GM21528 (cell line): ENCODE data around the gene CDC14B.
"Not testable (repeated sequence)": the region's sequence is repeated elsewhere in the genome, so short reads cannot be mapped to it uniquely, and the experiment has no call there.

Source experiments
- ATAC-seq: cut with Tn5 transposase; IDR thresholded peaks from one replicate; pipeline ENCODE4 v1.9.1; 2021; ENCODE audit warnings: mild to moderate bottlenecking, moderate library complexity; ENCODE audit not compliant: unreplicated experiment, low FRiP score

The CDC14B gene

DNA sequence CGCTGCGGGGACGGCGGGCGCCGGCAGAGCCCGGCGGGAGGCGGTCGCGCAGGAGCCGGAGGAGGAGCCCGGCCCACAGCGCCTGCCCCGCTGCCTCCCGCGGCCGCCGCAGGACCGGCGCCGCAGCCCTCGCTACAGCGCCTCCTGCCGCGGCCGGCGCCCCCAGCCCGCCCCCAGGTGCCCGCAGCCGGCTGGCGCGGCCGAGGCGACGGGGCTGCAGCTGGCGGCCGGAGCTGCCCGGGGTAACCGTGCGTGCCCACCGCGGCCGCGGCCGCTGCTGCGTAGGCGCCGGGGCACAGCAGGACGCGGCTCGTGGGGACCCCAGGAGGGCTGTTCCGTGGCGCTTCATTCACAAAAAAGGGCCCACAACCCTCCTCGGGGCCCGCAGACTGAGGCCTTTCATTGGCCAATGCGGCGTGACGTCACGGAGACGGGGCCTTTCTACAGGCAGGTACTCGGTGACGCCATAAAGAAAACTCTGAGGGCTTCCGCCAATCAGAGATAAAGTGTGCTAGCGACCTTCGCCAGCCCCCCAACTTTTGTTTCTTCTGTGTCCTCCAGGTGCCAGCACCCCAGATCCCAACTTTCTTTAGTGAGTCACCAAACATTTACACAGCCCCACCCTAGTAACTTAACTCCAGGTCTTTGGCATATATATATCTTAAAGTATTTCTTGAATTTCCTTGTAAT is at the start of gene CDC14B:
TSS of gene CDC14B (minus strand) at position 353 of the 690 bp plus-strand sequence. CDS start 465 bp downstream, outside the sequence.
- no peak for ATAC-seq

DNA sequence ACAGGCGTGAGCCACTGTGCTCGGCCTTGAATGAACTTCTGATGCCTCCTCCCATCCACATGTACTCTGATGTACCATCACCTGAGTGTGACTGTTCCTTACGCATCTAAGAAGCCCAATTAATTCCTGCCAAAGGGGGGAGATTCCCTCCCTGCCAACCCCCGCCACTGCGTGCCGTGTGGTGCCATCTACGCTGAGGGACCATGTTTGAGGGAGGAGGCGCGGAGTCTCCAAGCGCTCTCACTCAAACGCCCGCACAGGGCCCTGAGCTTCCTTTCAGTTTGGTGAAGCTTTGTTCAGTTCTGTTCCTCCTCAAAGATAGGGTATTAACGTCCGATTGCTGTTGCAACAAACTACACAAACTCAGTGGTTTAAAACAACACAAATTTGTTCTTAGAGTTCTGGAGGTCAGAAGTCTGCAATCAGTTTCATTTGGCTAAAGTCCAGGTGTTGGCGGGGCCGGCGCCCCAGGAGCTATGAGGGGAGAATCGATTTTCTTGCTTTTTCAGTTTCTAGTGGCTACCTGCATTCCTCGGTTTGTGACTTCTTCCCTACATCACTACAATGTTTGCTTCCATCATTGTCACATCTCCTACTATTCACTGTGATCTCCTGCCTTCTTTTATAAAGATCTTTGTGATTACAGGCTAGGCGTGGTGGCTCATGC is 49.4 kb upstream of the CDC14B start:
- no peak for ATAC-seq

- ATAC-seq = no peak
Observed at GRCh38 chr9:96667363-96667728, 47.7 kb upstream of the CDC14B start.

- not testable (repeated sequence) for ATAC-seq
Observed at GRCh38 chr9:96666653-96667362, 47.2 kb upstream of the CDC14B start.

DNA sequence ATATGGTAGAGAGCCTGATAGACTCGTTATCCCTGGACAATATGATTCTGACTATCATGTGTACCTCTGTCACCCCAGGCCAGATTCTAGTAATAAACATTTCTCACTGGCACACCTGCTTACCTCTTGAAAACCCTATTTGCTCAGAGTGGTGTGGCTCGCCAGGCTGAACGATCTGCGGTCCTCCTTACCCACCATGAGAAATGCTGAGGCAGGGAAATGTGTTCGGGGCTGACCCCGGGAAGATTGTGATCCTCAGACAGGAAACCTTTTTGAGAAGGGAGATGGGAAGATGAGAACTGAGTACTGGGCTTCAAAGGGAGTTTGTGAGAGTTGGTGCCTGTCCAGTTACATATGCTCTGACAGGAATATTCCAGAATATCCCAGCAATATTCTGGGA is 46.1 kb upstream of the CDC14B start:
- ATAC-seq = no peak

DNA sequence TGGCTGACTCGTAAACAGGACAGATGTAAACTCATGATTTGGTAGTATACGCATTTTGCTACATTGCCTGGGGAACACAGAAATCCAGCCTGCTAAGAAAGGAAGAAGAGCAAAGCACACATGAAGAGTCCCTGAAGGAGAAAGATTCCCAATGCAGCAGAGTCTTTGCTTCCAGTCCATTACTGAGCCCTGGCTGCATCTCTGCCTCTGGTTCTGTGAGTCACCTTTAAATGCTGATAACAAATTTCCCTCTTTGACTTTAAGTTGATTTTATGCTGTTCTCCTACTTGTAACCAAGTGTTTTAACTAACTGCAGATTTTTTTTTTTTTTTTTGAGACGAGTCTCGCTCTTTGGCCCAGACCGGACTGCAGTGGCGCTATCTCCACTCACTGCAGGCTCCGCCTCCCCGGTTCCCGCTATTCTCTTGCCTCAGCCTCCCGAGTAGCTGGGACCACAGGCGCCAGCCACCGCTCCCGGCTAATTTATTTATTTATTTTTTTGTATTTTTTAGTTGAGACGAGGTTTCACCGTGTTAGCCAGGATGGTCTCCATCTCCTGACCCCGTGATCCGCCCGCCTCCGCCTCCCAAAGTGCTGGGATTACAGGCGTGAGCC is 44.0 kb upstream of the CDC14B start:
- ATAC-seq = no peak

- no peak for ATAC-seq
Observed at GRCh38 chr9:96661711-96662110, 42.1 kb upstream of the CDC14B start.

DNA sequence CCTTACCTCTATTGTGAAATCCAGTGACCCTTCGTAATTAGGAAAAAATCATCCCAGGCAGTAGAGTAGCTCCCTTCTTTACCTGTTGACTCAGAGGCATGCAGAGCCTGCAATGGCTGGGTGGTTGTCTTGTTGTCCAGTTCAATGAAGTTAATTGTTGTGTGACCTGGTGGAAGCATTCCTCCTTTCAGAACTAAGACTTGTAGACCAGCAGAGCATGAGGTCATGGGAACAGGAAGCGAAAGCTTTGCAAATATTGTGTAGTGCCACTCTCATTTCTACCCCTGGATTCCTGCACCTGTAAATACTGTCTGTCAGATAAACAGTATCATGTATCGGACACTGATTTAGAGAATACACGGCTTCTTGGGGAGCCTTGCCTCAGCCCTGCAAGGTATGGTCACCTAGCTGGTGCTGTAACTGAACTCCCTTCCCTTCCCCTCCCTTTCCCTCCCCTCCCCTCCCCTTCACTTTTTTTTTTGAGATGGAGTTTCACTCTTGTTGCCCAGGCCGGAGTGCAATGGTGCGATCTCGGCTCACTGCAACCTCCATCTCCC is 41.1 kb upstream of the CDC14B start:
- ATAC-seq = no peak

- ATAC-seq = peak; percentile 56
Observed at GRCh38 chr9:96655198-96655851, 35.7 kb upstream of the CDC14B start, which contains the start of gene PRXL2C. TSS of gene PRXL2C (minus strand) at chr9:96655317. CDS start at chr9:96655281, 36 bp downstream.

DNA sequence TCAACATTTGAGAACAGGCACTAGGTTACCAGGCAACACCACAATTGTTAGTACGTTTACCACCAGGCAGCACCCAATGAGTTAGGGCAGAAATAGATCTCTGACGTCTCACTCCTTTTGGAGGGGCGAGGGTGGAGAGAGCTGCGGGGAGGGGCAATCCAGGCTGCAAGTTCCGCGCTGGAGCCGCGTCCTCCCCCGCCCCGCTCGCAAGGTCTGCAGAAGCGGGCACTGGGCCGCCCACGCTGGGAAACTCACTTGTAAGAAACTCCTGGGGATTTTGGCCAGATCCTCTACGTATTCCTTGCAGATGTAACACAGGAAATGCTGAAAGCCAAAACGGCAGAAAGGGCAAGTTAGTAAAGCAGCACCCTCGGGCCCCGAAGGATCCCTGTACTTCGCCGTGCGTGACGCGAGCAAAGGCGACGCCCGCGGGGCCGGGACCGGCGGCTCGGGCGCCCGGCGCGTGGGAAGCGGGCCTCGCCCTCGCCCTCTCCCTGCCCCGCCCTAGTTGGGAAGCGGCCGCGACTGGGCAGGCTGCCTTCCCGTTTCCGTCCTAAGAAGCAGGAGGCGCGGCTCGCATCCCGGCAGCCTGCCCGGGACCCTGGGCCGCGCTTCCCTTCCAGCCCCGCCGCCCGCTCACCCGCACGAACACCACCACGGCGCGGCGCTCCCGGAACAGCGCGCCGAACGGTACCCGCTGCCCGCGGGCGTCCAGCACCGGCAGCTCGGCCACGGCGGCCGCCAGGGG is 35.0 kb upstream of the CDC14B start:
- peak; percentile 63 for ATAC-seq

DNA sequence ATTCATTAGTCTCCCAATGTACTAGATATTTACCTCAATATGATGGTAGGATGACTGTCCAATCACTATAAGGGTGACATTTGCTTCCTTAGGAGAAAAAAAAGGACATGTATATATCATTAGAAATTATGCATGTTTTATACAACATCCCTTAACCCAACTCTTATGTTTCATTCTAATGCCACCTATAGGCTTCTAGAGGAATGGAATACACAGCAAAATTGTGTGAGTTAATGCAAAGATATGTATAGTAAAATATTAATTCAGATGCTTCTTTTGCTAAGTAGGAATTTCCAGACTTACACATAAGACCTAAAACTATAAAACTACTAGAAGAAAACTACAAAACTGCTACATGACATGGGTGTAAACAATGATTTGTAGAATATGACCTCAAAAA is 32.0 kb upstream of the CDC14B start:
- ATAC-seq = no peak

DNA sequence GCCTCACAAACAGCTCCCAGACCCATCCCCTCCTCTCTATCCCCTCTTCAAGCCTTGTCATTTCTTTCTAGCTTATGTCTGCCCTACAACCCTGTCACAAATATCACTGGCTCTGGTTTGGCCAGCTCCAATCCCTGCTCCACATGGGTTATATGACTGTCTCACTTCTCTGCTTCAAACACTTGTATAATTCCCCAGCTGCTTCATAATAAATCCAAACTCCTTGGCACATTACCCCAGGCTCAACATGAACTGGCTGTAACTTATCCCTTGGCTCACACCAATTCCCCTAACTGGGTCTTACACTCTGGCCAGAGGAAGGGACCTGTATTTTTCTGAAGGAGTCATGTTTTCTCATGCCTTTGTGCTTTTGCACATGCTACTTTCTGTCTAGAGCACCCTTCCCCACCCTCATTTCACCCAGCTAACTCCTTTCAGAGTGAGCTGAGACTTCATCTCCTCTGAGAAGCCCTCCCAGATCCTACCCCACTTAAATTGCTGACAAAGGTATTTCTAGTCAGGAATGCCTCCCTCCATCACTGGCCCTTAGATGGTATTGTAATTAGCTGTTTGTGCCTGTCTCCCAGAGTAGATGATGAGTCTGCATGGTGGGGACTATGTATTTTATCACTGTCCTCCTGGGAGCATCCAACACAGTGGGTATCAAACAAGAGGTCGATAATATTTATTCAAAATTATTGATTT is 30.1 kb upstream of the CDC14B start:
- ATAC-seq = no peak

DNA sequence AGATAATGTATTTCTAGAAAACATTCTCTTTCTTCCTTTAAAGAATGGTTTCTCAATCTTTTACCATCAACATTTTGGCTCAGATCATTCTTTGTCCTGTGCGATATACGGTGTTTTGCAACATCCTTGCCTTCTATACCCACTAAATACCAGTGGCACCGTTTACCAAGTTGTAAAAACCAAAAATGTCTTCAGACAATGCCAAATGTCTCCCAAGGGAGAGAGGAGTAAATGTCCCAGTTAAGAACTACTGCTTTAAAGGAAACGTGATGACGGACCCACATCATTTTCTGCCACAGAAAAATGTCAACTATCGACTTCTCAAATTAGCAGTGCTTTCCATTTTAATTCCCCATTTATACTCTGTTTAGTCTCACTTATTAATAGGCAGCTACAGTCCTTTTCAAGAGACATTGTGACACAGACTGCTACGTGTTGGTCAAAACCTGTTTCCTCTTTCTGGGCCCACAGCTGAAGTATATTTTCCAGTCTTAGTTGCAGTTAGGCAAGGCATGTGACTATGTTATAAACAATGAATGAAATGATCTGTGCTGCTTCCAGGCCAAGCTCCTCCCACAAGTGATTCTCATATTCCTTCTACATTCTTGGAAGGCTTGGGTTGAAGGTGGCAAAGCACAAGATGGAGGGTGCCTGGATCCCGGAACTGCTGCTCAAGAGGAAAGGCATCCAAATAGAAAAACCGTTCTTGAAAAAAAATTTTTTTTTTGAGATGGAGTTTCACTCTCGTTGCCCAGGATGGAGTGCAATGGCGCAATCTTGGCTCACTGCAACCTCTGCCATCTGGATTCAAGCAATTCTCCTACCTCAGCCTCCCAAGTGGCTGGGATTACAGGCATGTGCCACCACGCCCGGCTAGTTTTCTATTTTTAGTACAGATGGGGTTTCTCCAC is 26.7 kb upstream of the CDC14B start:
- ATAC-seq = no peak

DNA sequence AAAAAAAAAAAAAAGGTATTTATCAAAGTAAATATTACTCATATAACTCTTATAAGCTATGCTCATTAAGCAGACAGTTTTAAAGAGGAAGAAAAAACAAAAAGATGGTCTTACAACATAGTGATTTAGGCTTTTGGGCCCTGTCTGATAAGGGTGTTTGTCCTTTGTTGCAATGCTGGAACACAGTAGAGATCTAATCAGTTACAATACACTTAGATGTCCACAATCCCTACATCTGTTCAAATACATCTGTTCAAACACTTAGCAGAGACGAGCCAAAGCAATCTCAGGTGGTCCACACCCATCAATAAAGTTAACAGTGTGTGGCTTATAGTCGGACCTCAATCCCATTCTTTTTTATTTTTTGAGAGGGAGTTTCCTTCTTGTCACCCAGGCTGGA is 24.5 kb upstream of the CDC14B start:
- ATAC-seq = no peak

GRCh38 chr9:96641514-96641913 is 21.9 kb upstream of the CDC14B start:
- no peak for ATAC-seq

GRCh38 chr9:96638606-96639364 is 19.1 kb upstream of the CDC14B start:
- ATAC-seq = no peak

GRCh38 chr9:96636368-96636767 is 16.7 kb upstream of the CDC14B start:
- no peak for ATAC-seq
